Activated T-cell treated with anti-CD3 and anti-CD28 coated beads, Interleukin-2, amount 50 U/mL, for 72 hours (primary cell): ENCODE measurements around the gene METTL15. TPM values are rescaled to one million over a fixed set of nuclear protein-coding genes. Genes with fewer than 3 reads are reported as not detected.
"Not testable (repeated sequence)": the region's sequence is repeated elsewhere in the genome, so short reads cannot be mapped to it uniquely, and the experiment has no call there.

Source experiments
- ATAC-seq, 2 donors: fragments of 150-1000 bp; cut with Tn5 transposase; replicated peaks in 1 of 2; 2 replicates each; pipeline ENCODE4 v1.10.0; 2021; ENCODE audit warnings: moderate library complexity in 2 of 2, mild to moderate bottlenecking in 1 of 2
- DNase-seq, 2 donors: peaks; one replicate each; pipeline ENCODE4 v3.0.0; 2021 to 2022; ENCODE audit warnings: mixed read lengths in 1 of 2
- H3K27ac Mint-ChIP-seq: one replicate; pipeline ENCODE4 v1.8.0; 2022; ENCODE audit warnings: mild to moderate bottlenecking, moderate library complexity, mixed read lengths
- H3K27me3 Mint-ChIP-seq: one replicate; pipeline ENCODE4 v1.8.0; 2022; ENCODE audit warnings: low read depth, mixed read lengths
- H3K36me3 Mint-ChIP-seq, 2 donors: one replicate each; pipeline ENCODE4 v1.8.0; 2022; ENCODE audit warnings: mixed read lengths in 2 of 2, mild to moderate bottlenecking in 1 of 2; ENCODE audit not compliant: insufficient read depth in 2 of 2
- H3K4me1 Mint-ChIP-seq: one replicate; pipeline ENCODE4 v1.8.0; 2022; ENCODE audit warnings: low read depth, mixed read lengths
- H3K4me3 Mint-ChIP-seq, 2 donors: one replicate each; pipeline ENCODE4 v1.8.0; 2022; ENCODE audit warnings: mild to moderate bottlenecking in 2 of 2, mixed read lengths in 2 of 2, moderate library complexity in 2 of 2
- H3K9me3 Mint-ChIP-seq, 2 donors: one replicate each; pipeline ENCODE4 v1.8.0; 2022; ENCODE audit warnings: mixed read lengths in 2 of 2
- total RNA-seq, 2 donors: library from RNA; stranded (reverse); gene quantifications; one replicate each; pipeline ENCODE4 v1.2.3, GENCODE V29; 2022

METTL15 gene
- total RNA-seq, 2 donors from 2014 or later = 18.2 to 19.5 TPM

- Mint-ChIP-seq H3K36me3 (peaks cover 0 to 17% of the 10 kb centered on the region in 2 donors), H3K27me3 (no peaks in the 10 kb centered on the region), H3K9me3 (no peaks in the 10 kb centered on the region), H3K4me3 (no peak overlapping the region), H3K4me1 (peaks cover 15% of the 10 kb centered on the region), H3K27ac (no peak overlapping the region)
- ATAC-seq (no peak), DNase-seq (no peak)
These were observed 7.5 kb upstream of the METTL15 start for GRCh38 chr11:28100665-28101064.

GRCh38 chr11:28102300-28102699 is 5.9 kb upstream of the METTL15 start:
- not testable (repeated sequence) for H3K4me3 Mint-ChIP-seq, H3K9me3 Mint-ChIP-seq, H3K27ac Mint-ChIP-seq, DNase-seq, ATAC-seq, H3K27me3 Mint-ChIP-seq
- peaks cover 26% of the 10 kb centered on the region for H3K4me1 Mint-ChIP-seq
- peaks cover 0 to 12% of the 10 kb centered on the region in 2 donors for H3K36me3 Mint-ChIP-seq

DNA sequence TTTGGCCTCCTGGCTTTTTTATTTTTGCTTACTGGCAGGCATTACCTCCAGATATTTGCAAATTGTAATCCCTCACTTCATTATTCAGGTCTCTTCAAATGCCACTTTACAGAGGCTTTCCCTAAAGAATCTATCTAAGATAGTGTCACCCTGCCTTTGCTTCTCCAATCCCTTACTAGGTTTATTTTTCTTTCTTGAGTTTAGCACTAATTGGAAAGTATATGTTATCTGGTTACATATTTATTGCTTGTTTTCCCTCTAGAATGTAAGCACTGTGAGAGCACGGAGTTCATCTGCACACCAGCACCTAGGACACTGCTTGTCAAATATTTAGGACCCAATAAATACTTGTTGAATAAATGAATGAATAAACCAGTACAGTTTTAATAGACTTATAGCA is 3.8 kb upstream of the METTL15 start:
- no peaks in the 10 kb centered on the region for H3K9me3 Mint-ChIP-seq
- peaks cover 37% of the 10 kb centered on the region for H3K4me1 Mint-ChIP-seq
- H3K36me3 Mint-ChIP-seq = peaks cover 3 to 14% of the 10 kb centered on the region in 2 donors
- no peak overlapping the region for H3K4me3 Mint-ChIP-seq
- DNase-seq (no peak), ATAC-seq (no peak)
- no peak overlapping the region for H3K27ac Mint-ChIP-seq
- H3K27me3 Mint-ChIP-seq = no peaks in the 10 kb centered on the region

DNA sequence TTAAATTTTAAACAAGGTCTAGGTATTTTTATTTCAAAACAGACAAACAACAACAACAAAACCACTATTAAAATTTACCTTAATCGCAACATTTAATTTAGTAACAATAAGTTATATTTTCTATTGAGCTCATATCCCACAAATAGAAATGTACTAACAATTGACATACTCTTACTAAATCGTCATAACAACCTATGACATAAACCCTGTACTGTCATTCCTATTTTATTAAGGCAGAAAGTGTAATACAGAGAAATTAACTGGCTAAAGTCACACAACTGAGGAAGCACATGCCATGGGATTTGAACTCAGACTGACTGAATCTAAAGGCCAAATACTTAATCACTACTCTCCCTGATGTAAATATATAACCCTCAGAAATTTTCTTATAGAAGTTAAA is 3.2 kb upstream of the METTL15 start:
- no peak for ATAC-seq
- H3K27me3 Mint-ChIP-seq = no peaks in the 10 kb centered on the region
- no peak overlapping the region for H3K27ac Mint-ChIP-seq
- H3K36me3 Mint-ChIP-seq = peaks cover 3 to 17% of the 10 kb centered on the region in 2 donors
- no peak for DNase-seq
- H3K9me3 Mint-ChIP-seq = no peaks in the 10 kb centered on the region
- H3K4me1 Mint-ChIP-seq = peaks cover 42% of the 10 kb centered on the region
- no peak overlapping the region for H3K4me3 Mint-ChIP-seq

GRCh38 chr11:28105869-28106268 is 2.3 kb upstream of the METTL15 start:
- Mint-ChIP-seq H3K4me1 (peaks cover 47% of the 10 kb centered on the region), H3K27me3 (no peaks in the 10 kb centered on the region), H3K27ac (peak overlapping the region; percentile 60), H3K36me3 (peaks cover 5 to 18% of the 10 kb centered on the region in 2 donors), H3K9me3 (no peaks in the 10 kb centered on the region), H3K4me3 (peak overlapping the region; percentile 99)
- DNase-seq (no peak), ATAC-seq (no peak)

DNA sequence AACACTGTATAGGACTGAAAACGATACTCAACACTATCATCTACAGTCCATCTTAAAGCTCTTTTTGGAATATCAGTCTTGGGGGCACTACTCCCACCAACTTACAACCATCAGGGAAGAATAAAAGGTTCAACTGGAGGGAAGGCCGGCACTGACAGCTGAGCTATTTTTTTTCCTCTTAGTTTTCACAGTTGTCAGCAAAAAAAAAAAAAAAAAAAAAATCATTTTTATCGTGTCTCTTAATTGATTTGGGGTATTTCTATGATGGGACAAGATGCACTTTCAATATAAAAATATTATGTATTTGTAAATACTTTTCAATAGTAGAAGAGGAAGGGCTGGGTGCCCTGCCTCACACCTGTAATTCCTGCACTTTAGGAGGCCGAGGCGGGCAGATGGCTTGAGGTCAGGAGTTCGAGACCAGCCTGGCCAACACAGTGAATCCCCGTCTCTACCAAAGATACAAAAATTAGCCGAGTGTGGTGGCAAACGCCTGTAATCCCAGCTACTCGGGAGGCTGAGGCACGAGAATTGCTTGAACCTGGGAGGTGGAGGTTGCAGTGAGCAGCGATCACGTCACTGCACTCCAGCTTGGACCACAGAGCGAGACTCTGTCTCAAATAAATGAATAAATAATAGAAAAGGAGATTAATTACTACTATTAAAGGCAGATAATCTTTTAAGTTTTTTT is 1.7 kb upstream of the METTL15 start:
- Mint-ChIP-seq H3K27me3 (no peaks in the 10 kb centered on the region), H3K27ac (peak overlapping the region; percentile 60), H3K4me1 (peaks cover 54% of the 10 kb centered on the region), H3K36me3 (peaks cover 5 to 18% of the 10 kb centered on the region in 2 donors), H3K4me3 (peak overlapping the region; percentile 99), H3K9me3 (no peaks in the 10 kb centered on the region)
- ATAC-seq (no peak), DNase-seq (no peak)

GRCh38 chr11:28107191-28107749 is 918 bp upstream of the METTL15 start:
- Mint-ChIP-seq H3K4me1 (peaks cover 59% of the 10 kb centered on the region), H3K9me3 (no peaks in the 10 kb centered on the region), H3K27ac (peak overlapping the region; percentile 94), H3K4me3 (peak overlapping the region; percentile 99), H3K27me3 (no peaks in the 10 kb centered on the region), H3K36me3 (peaks cover 5 to 21% of the 10 kb centered on the region in 2 donors)
- no peak for ATAC-seq
- peak; percentile 2 to 5 for DNase-seq

- Mint-ChIP-seq H3K27me3 (no peaks in the 10 kb centered on the region), H3K36me3 (peaks cover 7 to 21% of the 10 kb centered on the region in 2 donors), H3K4me1 (peaks cover 59% of the 10 kb centered on the region), H3K4me3 (peak overlapping the region; percentile 99), H3K9me3 (no peaks in the 10 kb centered on the region), H3K27ac (peak overlapping the region; percentile 94)
- no peak for ATAC-seq
- no peak for DNase-seq
These were observed 770 bp downstream of the METTL15 start for GRCh38 chr11:28108958-28109357.

- H3K4me3 Mint-ChIP-seq = peak overlapping the region; percentile 99
- DNase-seq = peak; percentile 64 to 66
- peaks cover 10 to 21% of the 10 kb centered on the region in 2 donors for H3K36me3 Mint-ChIP-seq
- no peaks in the 10 kb centered on the region for H3K9me3 Mint-ChIP-seq
- H3K4me1 Mint-ChIP-seq = peaks cover 52% of the 10 kb centered on the region
- no peaks in the 10 kb centered on the region for H3K27me3 Mint-ChIP-seq
- H3K27ac Mint-ChIP-seq = peak overlapping the region; percentile 94
- ATAC-seq = peak; percentile 26 to 40
These were observed 2.1 kb downstream of the METTL15 start for GRCh38 chr11:28110108-28110820.

- Mint-ChIP-seq H3K27me3 (no peaks in the 10 kb centered on the region), H3K4me1 (peaks cover 48% of the 10 kb centered on the region), H3K4me3 (peak overlapping the region; percentile 99), H3K9me3 (no peaks in the 10 kb centered on the region), H3K27ac (peak overlapping the region; percentile 94), H3K36me3 (peaks cover 10 to 21% of the 10 kb centered on the region in 2 donors)
- ATAC-seq = no peak
- DNase-seq = no peak
These were observed 2.6 kb downstream of the METTL15 start for GRCh38 chr11:28110821-28111200.

DNA sequence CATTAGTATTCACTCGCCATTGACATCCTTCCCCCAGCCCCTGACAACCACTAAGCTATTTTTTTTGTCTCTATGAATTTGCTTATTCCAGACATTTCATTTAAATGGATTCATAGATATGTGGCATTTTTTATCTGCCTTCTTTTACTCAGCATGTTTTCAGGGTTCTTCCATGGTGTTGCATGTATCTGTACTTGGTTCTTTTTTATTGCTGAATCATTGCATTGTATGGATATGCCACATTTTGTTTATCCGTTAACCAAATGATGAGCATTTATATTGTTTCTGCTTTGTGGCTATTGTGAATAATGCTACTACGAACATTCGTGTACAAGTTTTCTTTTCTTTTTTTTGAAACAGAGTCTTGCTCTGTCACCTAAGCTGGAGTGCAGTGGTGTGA is 5.9 kb downstream of the METTL15 start:
- Mint-ChIP-seq H3K27ac (no peak overlapping the region), H3K36me3 (peaks cover 6 to 10% of the 10 kb centered on the region in 2 donors), H3K9me3 (no peaks in the 10 kb centered on the region), H3K4me3 (no peak overlapping the region), H3K27me3 (no peaks in the 10 kb centered on the region), H3K4me1 (peaks cover 37% of the 10 kb centered on the region)
- DNase-seq (no peak), ATAC-seq (no peak)

DNA sequence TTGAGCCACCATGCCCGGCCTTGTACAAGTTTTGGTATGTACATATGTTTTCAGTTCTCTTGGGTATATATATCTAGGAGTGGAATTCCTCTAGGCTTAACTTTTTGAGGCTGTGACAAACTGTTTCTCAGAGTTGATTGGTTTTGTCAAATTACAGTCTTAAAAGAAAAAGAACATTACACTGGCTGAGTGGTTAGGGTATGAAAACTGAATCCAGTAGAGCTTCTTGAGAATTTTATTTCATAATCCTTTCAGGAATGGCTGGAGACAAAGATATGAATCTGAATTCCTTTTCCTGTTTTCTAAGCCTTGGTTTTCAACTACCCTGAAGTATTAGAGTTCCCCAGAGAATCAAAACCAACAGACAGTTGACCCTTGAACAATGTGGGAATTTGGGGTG is 6.5 kb downstream of the METTL15 start:
- Mint-ChIP-seq H3K27me3 (no peaks in the 10 kb centered on the region), H3K36me3 (peaks cover 6 to 10% of the 10 kb centered on the region in 2 donors), H3K4me1 (peaks cover 31% of the 10 kb centered on the region), H3K9me3 (no peaks in the 10 kb centered on the region), H3K4me3 (no peak overlapping the region), H3K27ac (no peak overlapping the region)
- no peak for DNase-seq
- no peak for ATAC-seq

DNA sequence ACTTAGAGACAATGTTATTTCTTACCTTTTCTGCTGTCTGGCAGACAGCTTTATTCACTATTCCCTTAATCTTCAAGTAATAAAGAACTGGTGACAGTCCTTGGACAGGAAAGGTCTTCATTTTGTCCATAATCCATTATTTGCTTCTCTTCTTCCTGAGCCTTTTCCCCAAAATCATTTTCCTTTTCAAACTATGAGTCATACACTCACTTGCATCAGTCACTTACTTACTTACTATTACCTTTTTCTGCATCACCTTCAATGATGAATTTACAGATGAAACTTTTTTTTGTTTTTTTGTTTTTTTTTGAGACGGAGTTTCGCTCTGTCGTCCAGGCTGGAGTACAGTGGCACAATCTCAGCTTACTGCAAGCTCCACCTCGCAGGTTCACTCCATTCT is 9.5 kb downstream of the METTL15 start:
- peaks cover 12% of the 10 kb centered on the region for H3K4me1 Mint-ChIP-seq
- peaks cover 0 to 5% of the 10 kb centered on the region in 2 donors for H3K36me3 Mint-ChIP-seq
- H3K9me3 Mint-ChIP-seq = no peaks in the 10 kb centered on the region
- DNase-seq (no peak), ATAC-seq (no peak)
- no peak overlapping the region for H3K4me3 Mint-ChIP-seq
- peak overlapping the region; percentile 0 for H3K27ac Mint-ChIP-seq
- no peaks in the 10 kb centered on the region for H3K27me3 Mint-ChIP-seq
